Brain pericyte (primary cell): ENCODE data around the gene CHST5.

ENCODE experiments used
- DNase-seq: peaks from one replicate; pipeline ENCODE4 v3.0.0-alpha.2; 2012; ENCODE audit warnings: low read depth, low spot score

Gene CHST5

GRCh38 chr16:75535901-75536300 is at the start of gene CHST5:
TSS of gene CHST5 (minus strand) at chr16:75536108. CDS start at chr16:75530384, 5,724 bp downstream.
- DNase-seq: no peak

- DNase-seq: no peak
These were observed 48.2 kb upstream of the CHST5 start for GRCh38 chr16:75584108-75584507.

- no peak for DNase-seq
These were observed 43.5 kb upstream of the CHST5 start for GRCh38 chr16:75579281-75579834.

- DNase-seq: no peak
These were observed 42.8 kb upstream of the CHST5 start for GRCh38 chr16:75578725-75579124.

GRCh38 chr16:75578212-75578611 is 42.3 kb upstream of the CHST5 start:
- DNase-seq: no peak

GRCh38 chr16:75576384-75576811 is 40.5 kb upstream of the CHST5 start:
- DNase-seq: no peak

- DNase-seq: no peak
These were observed 40.0 kb upstream of the CHST5 start for GRCh38 chr16:75575958-75576357.

GRCh38 chr16:75573955-75574354 is 38.0 kb upstream of the CHST5 start:
- no peak for DNase-seq

- DNase-seq: no peak
These were observed 37.1 kb upstream of the CHST5 start for GRCh38 chr16:75572864-75573542.

- DNase-seq: no peak
These were observed 34.6 kb upstream of the CHST5 start for GRCh38 chr16:75570396-75571065.

GRCh38 chr16:75567911-75568310 is 32.0 kb upstream of the CHST5 start:
- no peak for DNase-seq

- DNase-seq: no peak
These were observed 30.9 kb upstream of the CHST5 start for GRCh38 chr16:75566758-75567255.

- peak; percentile 29 for DNase-seq
These were observed 30.3 kb upstream of the CHST5 start, which contains the start of gene GABARAPL2 for GRCh38 chr16:75566040-75566757. TSS of gene GABARAPL2 (plus strand) at chr16:75566379. CDS start at chr16:75566487, 108 bp downstream.

GRCh38 chr16:75565640-75566039 is 29.7 kb upstream of the CHST5 start:
- DNase-seq: no peak

GRCh38 chr16:75559564-75560372 is 23.9 kb upstream of the CHST5 start:
- no peak for DNase-seq

- DNase-seq: no peak
These were observed 23.0 kb upstream of the CHST5 start for GRCh38 chr16:75558846-75559401.

- DNase-seq: no peak
These were observed 20.6 kb upstream of the CHST5 start for GRCh38 chr16:75556431-75556950.

GRCh38 chr16:75555707-75556430 is 20.0 kb upstream of the CHST5 start, which contains the start of gene TMEM231:
TSS of gene TMEM231 (minus strand) at chr16:75556252. CDS start at chr16:75556209, 43 bp downstream.
- peak; percentile 75 for DNase-seq

- peak; percentile 39 for DNase-seq
These were observed 19.4 kb upstream of the CHST5 start for GRCh38 chr16:75555213-75555706.

- no peak for DNase-seq
These were observed 17.0 kb upstream of the CHST5 start for GRCh38 chr16:75552951-75553350.
